Ovary (tissue), 3 donors: ENCODE results near the gene OPRD1.

Experiments used
- CTCF ChIP-seq, 3 donors: fragments of 450-650 bp in 2 of 3; fragments of 200-600 bp in 1 of 3; IDR thresholded peaks; one replicate each; pipeline versions ENCODE4 v1.5.1 to v1.8.0; 2016 to 2022; ENCODE audit warnings: antibody characterized with exemption in 3 of 3, mild to moderate bottlenecking in 1 of 3
- POLR2A ChIP-seq: fragments of 450-650 bp; IDR thresholded peaks from one replicate; pipeline ENCODE4 v1.6.1; 2017; ENCODE audit warnings: antibody characterized with exemption, mild to moderate bottlenecking, moderate library complexity
- donor health status: DM: no; HTN: no; CAD: no.

- TF ChIP-seq CTCF (IDR thresholded peaks at IDR 0.05) (no peak), POLR2A (no peak)
Observed at GRCh38 chr1:28889357-28889756, 77.4 kb downstream of the OPRD1 start.
